IMR-90 (cell line): ENCODE data around the gene U2AF1. TPM values are rescaled to one million over a fixed set of nuclear protein-coding genes. Genes with fewer than 3 reads are reported as not detected.
"Not testable (repeated sequence)": the region's sequence is repeated elsewhere in the genome, so short reads cannot be mapped to it uniquely, and the experiment has no call there.

Experiments
- ATAC-seq: fragments of 200-7000 bp; cut with Tn5 transposase; 2 replicates; pipeline ENCODE4 v1.9.1; 2020; ENCODE audit warnings: low read depth, mild to moderate bottlenecking, moderate library complexity
- BruUV-seq: library from RNA; stranded (reverse); fragments of 400-500 nt; replicated peaks from 2 replicates; lab custom pipeline; 2021; lab: Mats Ljungman, UMichigan
- CTCF ChIA-PET: fragments of 300-600 bp; formaldehyde crosslinking; extraction: SDS; loops from one replicate; lab custom pipeline; 2021; ENCODE audit warnings: antibody characterized with exemption; lab: Yijun Ruan, JAX
- POLR2A ChIA-PET: fragments of 300-600 bp; sonication (Branson Sonifier 250); formaldehyde crosslinking; loops from one replicate; lab custom pipeline; 2022; ENCODE audit warnings: antibody characterized with exemption; ENCODE audit not compliant: unreplicated experiment; lab: Charles Lee
- DNase-seq: peaks from one replicate; pipeline ENCODE4 v3.0.0; 2013
- H2AFZ ChIP-seq: replicated peaks from 2 replicates; pipeline ENCODE3; 2013; ENCODE audit warnings: low read length, mild to moderate bottlenecking; ENCODE audit not compliant: poor library complexity
- H2AK5ac ChIP-seq: 2 replicates; pipeline ENCODE4 v1.6.1; 2013; ENCODE audit warnings: low read depth, low read length, inconsistent platforms
- H2AK9ac ChIP-seq: replicated peaks from 2 replicates; pipeline ENCODE3; 2013; ENCODE audit warnings: mild to moderate bottlenecking, low read depth, low read length, moderate library complexity; ENCODE audit not compliant: poor library complexity
- H2BK120ac ChIP-seq: 2 replicates; pipeline ENCODE4 v1.6.1; 2013; ENCODE audit warnings: low read depth, low read length, inconsistent platforms
- H2BK15ac ChIP-seq: 3 replicates; pipeline ENCODE4 v1.6.1; 2013; ENCODE audit warnings: low read depth, low read length, inconsistent platforms
- H2BK20ac ChIP-seq: 2 replicates; pipeline ENCODE4 v1.6.1; 2013; ENCODE audit warnings: low read depth, mild to moderate bottlenecking, inconsistent platforms, low read length, moderate library complexity
- H2BK5ac ChIP-seq: 2 replicates; pipeline ENCODE4 v1.6.1; 2013; ENCODE audit warnings: mild to moderate bottlenecking, low read depth, low read length, inconsistent platforms; ENCODE audit not compliant: poor library complexity, severe bottlenecking
- H3K14ac ChIP-seq: replicated peaks from 2 replicates; pipeline ENCODE4 v1.6.1; 2013; ENCODE audit warnings: low read depth, low read length, inconsistent platforms
- H3K18ac ChIP-seq: 2 replicates; pipeline ENCODE4 v1.6.1; 2013; ENCODE audit warnings: low read depth, low read length, control low read depth
- H3K23ac ChIP-seq: 2 replicates; pipeline ENCODE4 v1.6.1; 2013; ENCODE audit warnings: low read depth, low read length, inconsistent platforms
- H3K27ac ChIP-seq: 2 replicates; pipeline ENCODE4 v1.5.1; 2013; ENCODE audit warnings: mild to moderate bottlenecking, control low read depth, low read length; ENCODE audit not compliant: insufficient read depth
- H3K27me3 ChIP-seq: 2 replicates; pipeline ENCODE4 v1.6.1; 2013; ENCODE audit warnings: low read length; ENCODE audit not compliant: control insufficient read depth, insufficient read depth
- H3K36me3 ChIP-seq: 2 replicates; pipeline ENCODE4 v1.6.1; 2013; ENCODE audit warnings: low read length, mixed read lengths; ENCODE audit not compliant: control insufficient read depth, insufficient read depth
- H3K4ac ChIP-seq: 2 replicates; pipeline ENCODE4 v1.6.1; 2013; ENCODE audit warnings: low read depth, low read length, inconsistent platforms
- H3K4me1 ChIP-seq: 2 replicates; pipeline ENCODE4 v1.6.1; 2013; ENCODE audit warnings: low read length, mixed read lengths; ENCODE audit not compliant: control insufficient read depth, insufficient read depth
- H3K4me2 ChIP-seq: 2 replicates; pipeline ENCODE4 v1.6.1; 2013; ENCODE audit warnings: low read depth, mild to moderate bottlenecking, control low read depth, low read length, moderate library complexity
- H3K4me3 ChIP-seq: 2 replicates; pipeline ENCODE4 v1.5.1; 2013; ENCODE audit warnings: low read depth, mild to moderate bottlenecking, control low read depth, low read length, moderate library complexity; ENCODE audit not compliant: insufficient read depth
- H3K56ac ChIP-seq: 2 replicates; pipeline ENCODE4 v1.6.1; 2013; ENCODE audit warnings: low read length, inconsistent platforms; ENCODE audit not compliant: insufficient read depth; ENCODE audit errors: extremely low read depth
- H3K79me1 ChIP-seq, 2 experiments: 2 replicates each; pipeline ENCODE4 v1.6.1; 2013; ENCODE audit warnings: low read length in 2 of 2, inconsistent platforms in 1 of 2, low read depth in 1 of 2
- H3K9ac ChIP-seq: 2 replicates; pipeline ENCODE4 v1.6.1; 2013; ENCODE audit warnings: low read depth, low read length, control low read depth
- H3K9me1 ChIP-seq: 2 replicates; pipeline ENCODE4 v1.6.1; 2013; ENCODE audit warnings: low read length, inconsistent platforms; ENCODE audit not compliant: insufficient read depth
- H3K9me3 ChIP-seq: 2 replicates; pipeline ENCODE4 v1.6.1; 2013; ENCODE audit warnings: low read length; ENCODE audit not compliant: control insufficient read depth, insufficient read depth
- H4K20me1 ChIP-seq: 2 replicates; pipeline ENCODE4 v1.6.1; 2013; ENCODE audit warnings: low read length, inconsistent platforms; ENCODE audit not compliant: insufficient read depth
- H4K5ac ChIP-seq: 2 replicates; pipeline ENCODE4 v1.6.1; 2013; ENCODE audit warnings: mild to moderate bottlenecking, low read depth, low read length, control low read depth
- H4K8ac ChIP-seq, 2 experiments: 2 replicates each; pipeline ENCODE4 v1.6.1; 2013; ENCODE audit warnings: low read depth in 2 of 2, low read length in 2 of 2, control low read depth in 1 of 2, inconsistent platforms in 1 of 2
- H4K91ac ChIP-seq: 2 replicates; pipeline ENCODE4 v1.6.1; 2013; ENCODE audit warnings: low read depth, low read length, inconsistent platforms; ENCODE audit not compliant: insufficient read depth
- WGBS, 2 experiments: methylation state at CpG; one replicate each; pipeline versions ENCODE4 v1.1.5 to v1.1.7; 2013; ENCODE audit warnings: missing lambda C conversion rate in 2 of 2; ENCODE audit not compliant: insufficient read length in 1 of 2; ENCODE audit errors: extremely low coverage in 2 of 2; 5-methylcytosine and 5-hydroxymethylcytosine counted together
- dilution Hi-C: fragments of 300-500 bp; cut with HindIII; formaldehyde crosslinking; loops from one replicate; pipeline ENCODE4 v1.14.3; 2018; ENCODE audit warnings: low sequenced_read_pairs; ENCODE audit not compliant: unreplicated experiment
- in situ Hi-C: fragments of 300-500 bp; cut with MboI; formaldehyde crosslinking; loops from 3 replicates; pipeline ENCODE4 v1.14.3; 2019; ENCODE audit warnings: low sequenced_read_pairs, inconsistent platforms, mixed read lengths
- intact Hi-C: fragments of 100-400 bp; cut with micrococcal nuclease; formaldehyde crosslinking; loops from 2 replicates; pipeline ENCODE4 v1.10.0; 2022
- polyA plus RNA-seq, 3 experiments: library from polyadenylated mRNA; depleted of rRNA; stranded (reverse); fragments of >200 nt; gene quantifications; 2 replicates each; pipeline ENCODE4 v1.2.3, GENCODE V29; 2012; ENCODE audit warnings: low replicate concordance in 1 of 3
- total RNA-seq: library from RNA; depleted of rRNA; stranded (reverse); fragments of >200 nt; gene quantifications from 2 replicates; pipeline ENCODE4 v1.2.3, GENCODE V29; 2012

Gene U2AF1
- total and polyA plus RNA-seq, 2 of the 4 experiments (the other 2 are of a cell fraction): 6.5 to 8.5 TPM

- WGBS, 2 experiments: no CpG with 5 or more reads among the region's 28 CpGs
- H2AK5ac ChIP-seq, H2BK20ac ChIP-seq, H3K23ac ChIP-seq, H3K56ac ChIP-seq, H3K9me3 ChIP-seq, H4K5ac ChIP-seq, CTCF ChIA-PET, H3K79me1 ChIP-seq, H3K27me3 ChIP-seq, intact Hi-C loops, H3K9me1 ChIP-seq, H3K4me1 ChIP-seq, H4K91ac ChIP-seq, H3K18ac ChIP-seq, H3K36me3 ChIP-seq, H4K20me1 ChIP-seq, H3K4ac ChIP-seq, BruUV-seq, H2AFZ ChIP-seq, dilution Hi-C loops, H2BK15ac ChIP-seq, H4K8ac ChIP-seq, H3K9ac ChIP-seq, H2BK120ac ChIP-seq, H2BK5ac ChIP-seq, H3K14ac ChIP-seq, POLR2A ChIA-PET, in situ Hi-C loops, H2AK9ac ChIP-seq, H3K27ac ChIP-seq, DNase-seq: not testable (repeated sequence)
- H3K4me2 ChIP-seq: peak overlapping the region; percentile 55; the same call in 1 of the 2 replicates
- 0 out of 2 replicates have a peak overlapping the region, but pooled peaks have one; percentile 21 for H3K4me3 ChIP-seq
- peak; percentile 22 for ATAC-seq
These were observed 30.7 kb downstream of the U2AF1 start for GRCh38 chr21:43076643-43077042.

DNA sequence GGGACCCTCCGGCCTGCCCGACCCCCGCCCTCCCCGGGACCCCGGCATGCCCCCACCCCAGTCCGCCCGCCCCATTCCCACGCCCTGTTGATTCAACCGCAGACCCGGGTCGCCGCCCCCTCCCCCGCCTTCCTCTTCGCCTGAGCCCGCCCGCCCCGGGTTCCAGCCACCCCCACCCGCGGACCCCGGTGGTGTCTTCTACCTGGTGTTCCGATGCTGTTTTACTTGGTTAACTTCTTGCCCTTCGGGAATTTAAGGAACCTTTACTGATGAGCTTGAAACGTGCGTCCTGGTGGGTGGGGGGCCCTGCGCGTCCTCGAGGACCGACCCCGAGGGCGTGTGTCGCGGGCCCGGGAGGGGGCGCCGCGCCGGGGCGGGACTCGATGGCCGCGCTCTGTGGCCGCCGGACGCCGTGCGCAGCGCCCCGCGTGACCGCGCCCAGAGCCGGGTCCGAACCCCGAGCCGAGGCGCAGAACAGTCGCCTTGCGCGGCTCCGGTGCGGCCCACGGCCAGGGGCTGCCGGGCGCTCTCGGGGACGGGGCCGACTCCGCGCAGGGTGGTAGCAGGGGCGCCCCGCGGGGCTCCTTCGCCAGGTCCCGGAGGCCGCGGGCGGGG is 31.2 kb downstream of the U2AF1 start:
- H2BK120ac ChIP-seq, H2AFZ ChIP-seq, H3K4me2 ChIP-seq, H3K56ac ChIP-seq, H3K23ac ChIP-seq, H3K9me3 ChIP-seq, H2AK5ac ChIP-seq, H4K5ac ChIP-seq, H3K9ac ChIP-seq, H3K27me3 ChIP-seq, intact Hi-C loops, H3K36me3 ChIP-seq, H3K9me1 ChIP-seq, H2BK20ac ChIP-seq, H3K79me1 ChIP-seq, H3K14ac ChIP-seq, CTCF ChIA-PET, POLR2A ChIA-PET, DNase-seq, H2BK5ac ChIP-seq, H4K20me1 ChIP-seq, H3K27ac ChIP-seq, H4K91ac ChIP-seq, H4K8ac ChIP-seq, in situ Hi-C loops, H3K18ac ChIP-seq, H2AK9ac ChIP-seq, H2BK15ac ChIP-seq, H3K4ac ChIP-seq, dilution Hi-C loops, BruUV-seq, H3K4me1 ChIP-seq, H3K4me3 ChIP-seq: not testable (repeated sequence)
- WGBS, 2 experiments: no CpG with 5 or more reads among the region's 77 CpGs
- peak; percentile 46 for ATAC-seq
